ENCODE data around the gene PPFIBP1.
A peak's percentile ranks its signal among the peaks of the same experiment; 100 is the strongest.

Gene PPFIBP1

DNA sequence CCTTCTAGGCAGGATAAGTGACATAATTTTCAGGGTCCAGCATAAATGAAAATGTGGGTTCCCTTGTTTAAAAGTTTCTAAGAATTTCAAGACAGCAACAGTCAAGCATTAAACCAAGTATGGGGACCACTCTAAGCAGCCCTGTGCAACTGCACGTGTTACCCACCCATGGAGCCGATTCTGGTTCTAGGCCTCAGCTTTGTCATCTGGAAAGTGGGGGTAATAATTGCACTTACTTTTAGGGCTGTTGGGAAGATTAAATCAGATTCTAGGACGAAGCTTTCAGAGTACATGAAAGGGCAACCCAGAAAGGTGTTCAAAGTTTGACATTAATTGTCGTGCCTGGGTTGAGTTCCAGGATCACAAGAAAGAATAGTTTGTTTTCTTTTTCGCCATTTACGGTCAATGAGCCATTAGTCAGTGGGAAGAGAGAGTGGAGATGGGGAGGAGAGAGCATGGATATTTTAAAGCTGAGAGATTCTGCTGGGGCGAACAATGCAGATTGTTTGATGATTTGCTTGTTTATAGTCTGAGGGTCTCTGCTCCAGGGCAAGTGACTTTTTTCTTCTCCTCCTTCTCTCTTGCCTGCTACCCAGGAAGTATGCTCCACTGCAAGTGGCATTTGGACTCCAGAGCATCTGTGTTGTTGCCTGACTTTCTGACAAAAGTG, 10.7 kb upstream of the PPFIBP1 start:
- DNase-seq, result no peak

GRCh38 chr12:27515671-27516070, 8.3 kb upstream of the PPFIBP1 start:
- no peak for DNase-seq

- DNase-seq, result no peak
Measured at GRCh38 chr12:27516625-27517024, 7.4 kb upstream of the PPFIBP1 start.

DNA sequence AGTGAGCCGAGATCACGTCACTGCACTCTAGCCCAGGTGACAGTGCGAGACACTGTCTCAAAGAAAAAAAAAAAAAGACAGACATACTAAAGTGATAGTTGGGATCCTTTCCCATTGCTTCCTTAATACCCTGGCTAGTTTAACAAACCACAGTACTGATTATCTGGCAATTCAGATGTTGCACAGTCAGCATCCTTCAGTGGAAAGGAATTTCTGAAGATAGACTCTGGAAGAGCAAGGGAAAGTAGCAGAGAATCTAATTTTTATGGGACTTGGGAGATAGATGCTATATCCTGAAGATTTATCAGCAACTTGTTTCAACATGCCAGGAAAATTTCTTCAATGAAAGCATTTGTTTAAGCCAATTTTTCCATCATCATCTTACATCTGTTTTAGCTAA, 6.5 kb upstream of the PPFIBP1 start:
- DNase-seq, result no peak

- no peak for DNase-seq
Measured at GRCh38 chr12:27517961-27518665, 5.9 kb upstream of the PPFIBP1 start.

DNA sequence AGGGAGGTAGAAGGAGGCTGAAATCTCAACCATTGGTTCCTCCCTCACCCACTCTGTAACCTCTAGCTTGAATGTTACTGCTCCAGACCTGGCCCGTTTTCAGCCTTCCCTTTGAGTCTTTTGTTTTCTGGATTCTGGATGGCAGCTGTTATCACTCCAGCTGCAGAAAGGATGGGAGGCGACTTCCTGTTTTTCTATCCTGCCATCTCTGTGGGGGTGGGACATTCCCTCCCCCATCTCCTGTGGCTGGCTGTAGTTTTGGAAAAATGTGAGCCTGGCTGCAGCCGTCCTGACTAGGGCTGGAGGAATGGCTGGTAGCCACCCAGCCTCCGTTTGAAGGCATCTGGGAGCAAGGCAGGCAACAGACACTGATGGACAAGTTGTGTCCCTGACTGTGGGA, 2.9 kb upstream of the PPFIBP1 start:
- no peak for DNase-seq

DNA sequence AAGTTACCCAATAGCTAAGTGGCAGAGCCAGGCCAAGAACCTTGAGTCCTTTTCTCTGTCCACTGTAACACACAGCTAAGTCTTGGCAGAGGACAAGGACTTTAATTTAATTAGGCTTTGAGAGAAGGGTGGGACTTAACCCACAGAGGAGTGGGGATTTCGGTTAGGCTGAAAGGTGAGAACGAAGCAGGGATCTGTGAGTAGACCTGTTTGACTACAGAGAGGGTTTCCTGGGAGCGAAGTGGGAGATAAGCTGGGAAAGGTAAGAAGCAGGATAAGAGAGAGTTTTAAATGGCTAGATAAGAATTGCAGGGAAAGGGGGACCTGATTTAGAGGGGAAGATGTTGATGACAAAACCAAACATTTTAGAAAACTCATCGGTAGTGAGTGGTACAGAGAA, 2.0 kb upstream of the PPFIBP1 start:
- no peak for DNase-seq

- DNase-seq, result peak in 1 of 3 donors; percentile 11
Measured at GRCh38 chr12:27523305-27523641, 733 bp upstream of the PPFIBP1 start.

DNA sequence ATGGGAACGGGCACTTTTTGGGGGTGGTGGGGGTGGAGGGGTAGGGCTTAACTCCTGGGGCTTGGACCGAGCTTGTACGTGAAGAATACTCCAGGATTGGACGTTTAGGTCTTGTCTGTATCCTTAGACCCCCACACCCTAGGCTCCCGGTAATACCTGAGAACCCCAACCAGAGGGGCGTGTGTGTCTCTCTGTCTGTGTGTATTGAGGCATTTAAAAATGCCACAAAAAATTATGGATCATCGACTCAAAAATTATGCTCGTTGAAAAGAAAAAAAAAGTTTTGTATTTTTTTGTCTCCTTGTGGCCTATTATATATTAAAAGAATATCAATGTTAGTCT, 459 bp downstream of the PPFIBP1 start:
- DNase-seq, result no peak

DNA sequence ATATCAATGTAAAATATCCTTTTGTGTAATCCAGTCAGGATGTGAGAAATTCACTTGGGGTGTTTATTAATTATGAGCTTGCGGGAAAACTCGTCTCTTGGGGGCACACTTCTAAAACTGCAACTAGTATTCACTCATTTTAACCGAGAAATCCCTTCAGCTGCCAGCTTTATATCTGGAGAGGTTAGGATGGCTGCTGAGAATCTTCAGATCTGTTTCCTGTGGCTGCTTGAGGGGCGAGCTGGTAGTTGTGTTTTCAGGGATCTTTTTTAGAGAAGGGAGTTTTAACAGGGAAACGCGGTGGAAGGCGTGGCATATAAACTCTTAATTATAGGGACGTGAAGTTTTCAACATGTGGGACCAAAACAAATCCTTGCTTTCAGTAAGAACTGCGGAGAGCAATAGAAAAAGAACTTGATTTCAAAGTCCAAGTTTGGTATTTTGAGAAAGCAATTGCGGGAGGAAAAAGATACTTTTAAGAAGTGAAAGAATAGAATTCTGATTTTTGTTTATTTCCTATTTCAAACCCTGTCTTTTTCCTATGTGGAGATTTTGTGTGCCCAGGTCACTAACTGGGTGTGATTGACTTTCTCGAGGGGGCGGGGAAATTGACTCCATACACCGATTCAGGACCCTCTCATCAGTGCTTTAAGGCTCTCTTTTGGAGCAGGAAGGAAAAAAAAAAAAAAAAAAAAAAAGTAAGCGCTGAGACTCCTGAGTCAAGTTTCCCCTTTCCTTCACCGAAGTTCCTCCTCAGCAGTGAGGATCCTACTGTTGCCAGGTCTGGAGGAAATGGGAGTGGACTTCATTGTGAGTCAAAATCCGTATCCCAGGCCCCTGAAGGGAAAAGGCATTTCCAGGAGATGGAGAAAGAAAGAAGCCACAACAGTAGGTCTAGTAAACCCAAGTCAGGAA, 1.1 kb downstream of the PPFIBP1 start:
- DNase-seq, result peak; percentile 42 to 62 (median 47)

DNA sequence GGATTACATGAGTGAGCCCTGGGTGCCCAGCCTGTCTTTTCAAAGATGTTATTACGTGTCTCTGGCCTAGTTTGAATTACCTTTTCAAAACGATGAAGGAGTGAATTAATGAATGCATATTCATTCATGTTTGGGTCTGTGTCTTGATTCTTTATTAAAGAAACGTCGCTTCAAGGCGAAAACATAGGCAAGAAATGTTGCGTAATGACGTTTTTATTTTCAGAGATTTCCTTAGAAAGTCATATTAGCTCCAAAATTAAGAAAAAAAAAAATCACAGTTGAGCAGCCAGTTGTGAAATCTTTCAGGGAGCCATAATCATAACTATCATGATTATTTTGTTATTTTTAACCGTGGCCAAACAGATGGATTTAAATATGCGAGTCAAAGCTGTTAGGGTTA, 3.5 kb downstream of the PPFIBP1 start:
- no peak for DNase-seq

DNA sequence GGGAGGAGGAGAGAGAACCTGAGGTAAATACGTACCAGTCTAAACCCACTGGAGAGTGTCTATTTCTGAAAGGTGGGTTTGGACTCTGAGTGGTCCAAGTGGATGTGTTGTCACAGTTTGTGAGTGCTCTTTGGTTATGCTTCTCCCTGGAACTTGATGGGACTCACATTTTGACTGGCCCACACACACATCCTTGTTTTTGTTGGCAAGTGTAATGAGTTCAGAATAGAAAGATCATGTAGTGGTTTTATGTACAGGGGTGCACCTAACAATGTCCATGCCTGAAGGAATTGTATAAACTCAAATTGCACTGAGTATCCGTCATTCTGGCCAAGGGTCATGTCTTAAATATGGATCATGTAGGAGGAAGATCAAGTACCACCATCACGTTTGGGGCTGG, 4.8 kb downstream of the PPFIBP1 start:
- no peak for DNase-seq

DNA sequence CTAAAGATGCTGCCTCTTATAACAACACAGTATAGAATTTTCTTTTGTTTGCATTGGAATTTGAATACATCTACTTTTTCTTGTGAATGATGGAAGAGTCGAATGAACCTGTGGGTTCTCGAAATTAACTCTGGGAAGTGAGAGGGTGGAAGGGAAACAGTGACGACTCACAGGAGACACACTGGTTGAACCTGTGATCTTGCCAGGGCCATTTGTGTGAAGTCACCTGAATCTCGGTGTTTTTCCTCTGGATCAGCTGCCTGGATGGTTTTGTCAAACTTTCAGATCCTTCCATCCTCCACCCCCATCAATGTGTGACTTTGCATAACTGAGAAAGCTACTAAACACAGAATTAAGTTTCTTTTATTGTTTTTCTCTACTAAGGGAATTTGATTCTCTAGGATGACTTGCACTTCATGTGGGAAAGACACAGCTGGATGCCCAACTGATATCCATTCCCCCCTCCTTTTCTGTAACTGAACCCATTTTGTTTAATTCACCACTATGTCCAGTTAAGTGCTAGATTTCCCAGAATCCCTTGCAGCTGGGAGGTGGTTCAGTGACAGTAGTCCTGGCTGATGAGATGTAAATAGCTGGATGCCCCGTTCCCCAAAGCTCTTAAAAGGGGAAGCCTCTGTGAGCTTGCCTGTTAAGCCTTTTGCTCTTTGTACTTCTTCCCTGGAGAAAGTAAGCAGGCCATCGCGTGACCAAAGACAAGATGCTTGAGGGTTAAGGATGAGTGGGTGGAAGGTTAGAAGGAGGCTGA, 6.3 kb downstream of the PPFIBP1 start:
- DNase-seq, result peak; percentile 23 to 55 (median 38)

GRCh38 chr12:27531896-27532295, 7.9 kb downstream of the PPFIBP1 start:
- DNase-seq, result no peak

DNA sequence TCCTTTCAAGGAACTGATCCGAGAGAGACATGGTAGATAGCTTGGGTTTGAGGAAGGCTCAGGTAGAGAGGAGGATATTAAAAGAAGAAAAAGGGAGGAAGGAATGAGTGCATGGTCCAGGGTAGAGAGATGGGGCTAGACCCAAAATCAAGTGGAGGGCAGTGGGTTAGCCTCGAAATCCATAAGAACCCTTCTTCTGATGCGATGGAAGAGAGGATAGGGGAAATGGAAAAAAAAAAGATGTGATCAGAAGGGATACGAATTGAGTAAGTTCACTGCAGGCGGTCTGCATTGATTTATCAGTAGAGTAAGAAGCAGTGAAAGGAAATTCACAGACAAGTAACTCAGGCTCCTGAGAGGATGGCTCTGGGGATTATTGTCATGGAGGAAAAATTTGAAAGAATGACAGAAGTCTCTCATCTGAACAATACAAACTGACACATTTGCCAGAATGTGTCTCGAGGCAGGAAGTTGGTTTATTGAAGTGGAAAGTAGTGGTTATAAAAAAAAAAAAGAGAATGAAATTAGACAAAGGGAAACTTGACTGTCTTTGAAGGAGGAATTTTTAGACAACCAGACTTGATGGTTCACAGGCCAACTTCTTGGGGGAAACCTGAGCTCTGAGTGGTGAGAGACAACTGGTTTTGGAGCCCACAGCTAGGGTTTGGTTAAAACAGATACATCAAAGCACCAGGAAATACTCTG, 10.2 kb downstream of the PPFIBP1 start:
- no peak for DNase-seq

DNA sequence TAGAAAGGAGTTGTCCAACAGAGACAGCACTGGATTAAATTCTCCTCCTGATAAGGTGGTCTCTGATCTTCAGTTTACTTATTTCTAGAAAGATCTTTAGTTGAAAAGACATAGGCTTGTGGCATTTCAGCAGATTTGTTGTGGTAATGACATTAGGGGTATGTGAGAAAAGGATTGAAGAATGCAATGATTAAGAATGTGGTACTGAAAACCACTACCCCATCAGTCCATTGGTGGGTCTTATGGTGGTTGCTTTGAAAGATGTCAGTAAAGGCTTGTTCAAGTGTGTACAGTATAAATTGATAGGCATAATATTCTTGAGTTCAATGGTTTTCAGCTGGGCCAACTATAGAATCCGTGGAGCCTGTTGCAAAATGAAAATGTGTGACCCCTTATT, 10.8 kb downstream of the PPFIBP1 start:
- DNase-seq, result no peak

DNA sequence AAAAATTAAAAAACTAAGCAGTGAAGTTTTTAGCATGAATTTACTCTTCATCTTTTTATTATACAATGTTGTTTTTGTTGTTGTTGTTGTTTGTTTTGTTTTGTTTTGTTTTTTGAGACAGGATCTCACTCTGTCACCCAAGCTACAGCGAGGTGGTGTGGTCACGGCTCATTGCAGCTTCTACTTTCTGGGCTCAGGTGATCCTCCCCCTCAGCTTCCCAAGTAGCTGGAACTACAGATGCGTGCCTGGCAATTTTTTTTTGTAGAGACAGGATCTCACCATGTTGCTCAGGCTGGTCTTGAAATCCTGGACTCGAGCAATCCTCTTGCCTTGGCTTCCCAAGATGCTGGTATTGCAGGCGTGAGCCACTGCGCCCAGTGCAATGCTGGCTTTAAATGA, 11.3 kb downstream of the PPFIBP1 start:
- DNase-seq, result no peak

GRCh38 chr12:27537855-27538675, 14.1 kb downstream of the PPFIBP1 start:
- DNase-seq, result no peak

- no peak for DNase-seq
Measured at GRCh38 chr12:27539191-27539631, 15.2 kb downstream of the PPFIBP1 start.

DNA sequence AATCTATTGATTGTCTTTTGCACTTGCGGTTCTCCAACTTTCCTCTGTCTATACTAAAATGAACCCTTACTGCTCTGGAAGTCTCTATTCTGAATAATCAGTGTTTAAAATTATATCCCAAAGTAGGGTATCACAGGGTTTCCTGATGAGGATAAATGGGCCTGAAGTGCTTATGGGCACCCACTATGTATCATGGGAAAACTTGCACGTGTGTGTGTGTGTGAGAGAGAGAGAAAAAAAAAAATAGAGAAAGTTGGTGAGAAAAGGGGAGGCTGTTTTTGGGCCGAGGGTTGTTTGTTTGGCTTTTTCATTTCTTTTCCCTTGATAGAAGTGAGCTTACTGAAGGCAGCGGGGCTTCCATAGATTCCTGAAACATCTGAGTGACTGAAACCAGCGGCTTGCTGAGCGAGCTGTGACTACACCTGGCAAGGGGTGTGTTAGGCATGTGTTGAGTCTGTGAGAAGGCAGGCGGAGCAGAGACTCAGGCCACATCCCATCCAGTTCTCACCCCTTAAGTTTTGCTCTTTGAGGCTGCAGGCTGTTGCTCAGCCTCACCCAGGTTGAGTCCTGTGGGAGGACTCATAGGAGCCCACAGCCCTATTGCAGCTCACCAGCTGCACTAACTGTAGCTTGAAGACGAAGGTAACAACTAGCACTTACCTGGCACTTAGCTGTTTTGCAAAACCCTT, 17.2 kb downstream of the PPFIBP1 start:
- no peak for DNase-seq

GRCh38 chr12:27542628-27543027, 18.6 kb downstream of the PPFIBP1 start:
- no peak for DNase-seq

Data from suppressor macrophage treated with lipopolysaccharide for 1 hour (primary cell).